Endothelial cell of umbilical vein (primary cell): ENCODE data around the gene MAPK13. TPM values are rescaled to one million over a fixed set of nuclear protein-coding genes. Genes with fewer than 3 reads are reported as not detected.

Experiments
- BruUV-seq: library from RNA; stranded (reverse); fragments of 400-500 nt; replicated peaks from 2 replicates; lab custom pipeline; 2021; lab: Mats Ljungman, UMichigan
- CTCF ChIA-PET: fragments of 300-600, 350-600 bp; sonication (Branson Sonifier 250); formaldehyde crosslinking; loops from one replicate; lab custom pipeline; 2021; ENCODE audit warnings: antibody characterized with exemption, inconsistent platforms; lab: Charles Lee
- POLR2A ChIA-PET: fragments of 300-600, 350-600 bp; sonication (Branson Sonifier 250); formaldehyde crosslinking; loops from one replicate; lab custom pipeline; 2021; ENCODE audit warnings: antibody characterized with exemption, inconsistent platforms; lab: Charles Lee
- DNase-seq: peaks from one replicate; pipeline ENCODE4 v3.0.0-alpha.2; 2011; ENCODE audit warnings: low read depth, low spot score
- FAIRE-seq: peaks from 2 replicates; lab custom pipeline; 2011; peaks lifted over from hg19 to GRCh38; lab: Jason Lieb, UNC
- H2AFZ ChIP-seq: 2 replicates; pipeline ENCODE4 v1.6.0; 2012; ENCODE audit warnings: low read depth, low read length, control low read depth, inconsistent platforms
- H3K27ac ChIP-seq: 2 replicates; pipeline ENCODE4 v1.5.1; 2011; ENCODE audit warnings: low read depth, mild to moderate bottlenecking, control low read depth, low read length, moderate library complexity; ENCODE audit not compliant: insufficient read depth
- H3K27me3 ChIP-seq, 2 experiments: 2 replicates each; pipeline versions ENCODE4 v1.6.0 to v1.6.1; 2011; ENCODE audit warnings: low read length in 2 of 2, mixed read lengths in 1 of 2; ENCODE audit not compliant: control insufficient read depth in 2 of 2, insufficient read depth in 2 of 2
- H3K36me3 ChIP-seq, 2 experiments: 2 replicates in 1 of 2; 3 replicates in 1 of 2; pipeline ENCODE4 v1.5.1; 2011; ENCODE audit warnings: low read length in 2 of 2, mild to moderate bottlenecking in 1 of 2, moderate library complexity in 1 of 2; ENCODE audit not compliant: control insufficient read depth in 2 of 2, insufficient read depth in 2 of 2; ENCODE audit errors: extremely low read depth in 1 of 2
- H3K4me1 ChIP-seq: 3 replicates; pipeline ENCODE4 v1.5.1; 2011; ENCODE audit warnings: mild to moderate bottlenecking, low read length; ENCODE audit not compliant: control insufficient read depth, insufficient read depth; ENCODE audit errors: extremely low read depth
- H3K4me2 ChIP-seq: 2 replicates; pipeline ENCODE4 v1.6.1; 2011; ENCODE audit warnings: low read length, control low read depth, mixed read lengths; ENCODE audit not compliant: insufficient read depth
- H3K4me3 ChIP-seq, 3 experiments: fragments of 200-600 bp in 1 of 3; sonication (generic), shearing (Covaris generic) in 1 of 3; replicated peaks in 1 of 3; 2 replicates each; pipeline ENCODE4 v1.5.1; 2011 to 2016; ENCODE audit warnings: control low read depth in 3 of 3, low read length in 3 of 3, mild to moderate bottlenecking in 2 of 3, inconsistent platforms in 1 of 3, low read depth in 1 of 3, moderate library complexity in 1 of 3; ENCODE audit not compliant: insufficient read depth in 1 of 3
- H3K79me2 ChIP-seq: 2 replicates; pipeline ENCODE4 v1.6.0; 2012; ENCODE audit warnings: low read length, inconsistent platforms; ENCODE audit not compliant: control insufficient read depth, insufficient read depth
- H3K9ac ChIP-seq: replicated peaks from 2 replicates; pipeline ENCODE3; 2011; ENCODE audit warnings: low read length, control low read depth; ENCODE audit not compliant: insufficient read depth; ENCODE audit errors: extremely low read depth
- H3K9me1 ChIP-seq: replicated peaks from 3 replicates; pipeline ENCODE4 v1.6.0; 2011; ENCODE audit warnings: mild to moderate bottlenecking, low read length; ENCODE audit not compliant: control insufficient read depth, insufficient read depth; ENCODE audit errors: extremely low read depth
- H3K9me3 ChIP-seq: replicated peaks from 2 replicates; pipeline ENCODE4 v1.5.1; 2012; ENCODE audit warnings: low read length, inconsistent platforms; ENCODE audit not compliant: control insufficient read depth, insufficient read depth
- H4K20me1 ChIP-seq: replicated peaks from 2 replicates; pipeline ENCODE3; 2011; ENCODE audit warnings: mild to moderate bottlenecking, low read length; ENCODE audit not compliant: control insufficient read depth, insufficient read depth; ENCODE audit errors: extremely low read depth
- CTCF ChIP-seq, 2 donors: IDR thresholded peaks; 1 replicate in 1 of 2; 2 replicates in 1 of 2; pipeline ENCODE4 v1.5.1; 2011; ENCODE audit warnings: low read length in 2 of 2, mild to moderate bottlenecking in 2 of 2, moderate library complexity in 2 of 2, control low read depth in 1 of 2, inconsistent platforms in 1 of 2, low read depth in 1 of 2; ENCODE audit not compliant: insufficient read depth in 1 of 2; ENCODE audit errors: extremely low read depth in 1 of 2
- EZH2 ChIP-seq: IDR thresholded peaks from 2 replicates; pipeline ENCODE4 v1.6.1; 2012; ENCODE audit warnings: borderline replicate concordance, low read depth, mild to moderate bottlenecking, moderate library complexity, low read length, inconsistent platforms; ENCODE audit not compliant: severe bottlenecking
- FOS ChIP-seq: IDR thresholded peaks from 2 replicates; pipeline ENCODE4 v1.6.1; 2011; ENCODE audit warnings: mild to moderate bottlenecking, low read length, moderate library complexity, borderline replicate concordance; ENCODE audit not compliant: insufficient read depth
- JUN ChIP-seq: IDR thresholded peaks from 2 replicates; pipeline ENCODE4 v1.6.1; 2011; ENCODE audit warnings: borderline replicate concordance, low read depth; ENCODE audit not compliant: insufficient read length, insufficient read depth
- MAX ChIP-seq: IDR thresholded peaks from 2 replicates; pipeline ENCODE4 v1.6.1; 2011; ENCODE audit not compliant: insufficient read depth, insufficient read length
- MYC ChIP-seq: IDR thresholded peaks from one replicate; pipeline ENCODE4 v1.6.1; 2011; ENCODE audit warnings: mild to moderate bottlenecking, low read depth, low read length
- POLR2A ChIP-seq: IDR thresholded peaks from 2 replicates; pipeline ENCODE4 v1.6.1; 2012; ENCODE audit warnings: low read depth, mild to moderate bottlenecking, control low read depth, low read length
- POLR2AphosphoS5 ChIP-seq: IDR thresholded peaks from 2 replicates; pipeline ENCODE4 v1.6.1; 2012; ENCODE audit warnings: low read depth, mild to moderate bottlenecking, control low read depth, low read length, moderate library complexity; ENCODE audit not compliant: insufficient read depth
- dilution Hi-C: fragments of 300-500 bp; cut with MboI; formaldehyde crosslinking; loops from one replicate; pipeline ENCODE4 v1.15.0; 2019; ENCODE audit warnings: low sequenced_read_pairs; ENCODE audit not compliant: extremely low pct_ligation_motif_present
- intact Hi-C: fragments of 100-400 bp; cut with micrococcal nuclease; formaldehyde crosslinking; loops from one replicate; pipeline ENCODE4 v1.10.0; 2022
- polyA plus RNA-seq, 4 experiments: library from polyadenylated mRNA; depleted of rRNA in 3 of 4; stranded (reverse) in 3 of 4; unstranded in 1 of 4; fragments of >200 nt; gene quantifications; 2 replicates each; pipeline versions ENCODE4 v1.2.1 to v1.2.3, GENCODE V29; 2011 to 2012; ENCODE audit warnings: missing spikeins in 1 of 4
- total RNA-seq: library from RNA; stranded (reverse); gene quantifications from 2 replicates; pipeline ENCODE4 v1.2.3, GENCODE V29; 2021

The MAPK13 gene
- total and polyA plus RNA-seq, 2 donors (not counting 3 experiments of a cell fraction or from before 2014, with no cell fraction given): 9.0 to 11.6 TPM

- Histone ChIP-seq H3K9me1 (no peaks in the 10 kb centered on the region), H3K36me3 (peaks cover 3 to 6% of the 10 kb centered on the region in 2 experiments), H3K4me1 (peaks cover 3% of the 10 kb centered on the region), H3K9me3 (no peaks in the 10 kb centered on the region), H4K20me1 (no peaks in the 10 kb centered on the region), H3K27me3 (no peaks in the 10 kb centered on the region), H2AFZ (no peak overlapping the region), H3K79me2 (no peaks in the 10 kb centered on the region), H3K4me3 (no peak overlapping the region), H3K27ac (no peak overlapping the region), H3K9ac (no peak overlapping the region), H3K4me2 (no peak overlapping the region)
- FAIRE-seq (no peak), DNase-seq (no peak)
- dilution Hi-C loops (no loop called here), intact Hi-C loops (no loop called here)
- no peak for TF ChIP-seq MAX
- TF ChIP-seq EZH2: no peak
- TF ChIP-seq POLR2AphosphoS5: no peak
- TF ChIP-seq POLR2A: no peak
- no peak for TF ChIP-seq JUN
- no peak for TF ChIP-seq FOS
- TF ChIP-seq MYC: no peak
- TF ChIP-seq CTCF (IDR thresholded peaks at IDR 0.05; ENCODE audit: extremely low read depth in 1 of 2, insufficient read depth in 1 of 2, low read depth in 1 of 2, low read length in 2 of 2): no peak
- ChIA-PET CTCF (no interaction called here), POLR2A (no interaction called here)
- BruUV-seq: no TSS peak
Observed at GRCh38 chr6:36115412-36115811, 14.9 kb upstream of the MAPK13 start.
